ENCODE data around the gene SERINC1. TPM values are rescaled to one million over a fixed set of nuclear protein-coding genes. Genes with fewer than 3 reads are reported as not detected.

Gene SERINC1
- total RNA-seq, 1 donor: 282 TPM

- TF ChIP-seq, protein P1, sequence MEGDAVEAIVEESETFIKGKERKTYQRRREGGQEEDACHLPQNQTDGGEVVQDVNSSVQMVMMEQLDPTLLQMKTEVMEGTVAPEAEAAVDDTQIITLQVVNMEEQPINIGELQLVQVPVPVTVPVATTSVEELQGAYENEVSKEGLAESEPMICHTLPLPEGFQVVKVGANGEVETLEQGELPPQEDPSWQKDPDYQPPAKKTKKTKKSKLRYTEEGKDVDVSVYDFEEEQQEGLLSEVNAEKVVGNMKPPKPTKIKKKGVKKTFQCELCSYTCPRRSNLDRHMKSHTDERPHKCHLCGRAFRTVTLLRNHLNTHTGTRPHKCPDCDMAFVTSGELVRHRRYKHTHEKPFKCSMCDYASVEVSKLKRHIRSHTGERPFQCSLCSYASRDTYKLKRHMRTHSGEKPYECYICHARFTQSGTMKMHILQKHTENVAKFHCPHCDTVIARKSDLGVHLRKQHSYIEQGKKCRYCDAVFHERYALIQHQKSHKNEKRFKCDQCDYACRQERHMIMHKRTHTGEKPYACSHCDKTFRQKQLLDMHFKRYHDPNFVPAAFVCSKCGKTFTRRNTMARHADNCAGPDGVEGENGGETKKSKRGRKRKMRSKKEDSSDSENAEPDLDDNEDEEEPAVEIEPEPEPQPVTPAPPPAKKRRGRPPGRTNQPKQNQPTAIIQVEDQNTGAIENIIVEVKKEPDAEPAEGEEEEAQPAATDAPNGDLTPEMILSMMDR (IDR thresholded peaks at IDR 0.05; ENCODE audit: insufficient read depth, low read length): no peak
- H3K4me3 ChIP-seq (ENCODE audit: low read depth, low read length): no peak overlapping the region
- DNase-seq (ENCODE audit: low read depth): no peak
Measured at GRCh38 chr6:122438975-122439374, 32.6 kb downstream of the SERINC1 start.

DNA sequence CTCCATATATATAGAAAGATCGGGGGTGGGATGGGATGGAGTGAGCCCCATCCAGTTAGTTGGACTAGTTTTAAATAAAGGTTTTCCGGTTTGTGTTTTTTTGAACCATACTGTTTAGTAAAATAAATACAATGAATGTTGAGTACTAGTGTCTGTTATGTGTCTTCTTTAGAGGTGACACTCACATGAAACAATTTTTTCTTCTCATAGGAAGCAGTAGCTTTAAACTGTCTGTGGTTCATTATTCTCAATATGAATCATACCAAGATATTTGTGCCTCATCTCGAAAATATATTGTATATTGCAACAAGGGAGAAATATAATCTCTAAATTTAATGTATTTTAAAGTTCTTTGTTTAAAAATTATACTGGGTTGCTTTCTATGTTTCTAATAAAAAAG, 38.8 kb downstream of the SERINC1 start:
- H3K4me3 ChIP-seq (ENCODE audit: low read depth, low read length): no peak overlapping the region
- TF ChIP-seq, protein P1 (IDR thresholded peaks at IDR 0.05; ENCODE audit: insufficient read depth, low read length): no peak
- DNase-seq (ENCODE audit: low read depth): no peak

DNA sequence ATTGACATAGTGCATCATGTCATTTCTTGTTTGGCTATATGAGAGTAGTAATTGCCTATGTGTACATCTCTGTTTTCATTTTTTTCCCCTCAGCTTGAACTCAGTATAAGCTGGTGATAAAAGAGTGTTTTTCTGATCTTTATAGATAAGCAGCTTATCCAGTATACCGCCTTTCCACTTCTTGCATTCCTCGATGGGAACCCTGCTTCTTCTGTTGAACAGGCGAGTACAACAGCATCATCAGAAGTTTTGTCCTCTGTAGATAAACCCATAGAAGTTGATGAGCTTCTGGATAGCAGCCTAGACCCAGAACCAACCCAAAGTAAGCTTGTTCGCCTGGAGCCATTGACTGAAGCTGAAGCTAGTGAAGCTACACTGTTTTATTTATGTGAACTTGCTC, 39.8 kb downstream of the SERINC1 start:
- no peak overlapping the region for H3K4me3 ChIP-seq (ENCODE audit: low read depth, low read length)
- TF ChIP-seq, protein P1 (IDR thresholded peaks at IDR 0.05; ENCODE audit: insufficient read depth, low read length): no peak

GRCh38 chr6:122429323-122429722, 42.3 kb downstream of the SERINC1 start:
- DNase-seq (ENCODE audit: low read depth): no peak
- no peak overlapping the region for H3K4me3 ChIP-seq (ENCODE audit: low read depth, low read length)
- TF ChIP-seq, protein P1 (IDR thresholded peaks at IDR 0.05; ENCODE audit: insufficient read depth, low read length): no peak

More for the DNA sequence above, 39.8 kb downstream of the SERINC1 start:
- DNase-seq (ENCODE audit: low read depth): no peak

- H3K4me3 ChIP-seq (ENCODE audit: low read depth, low read length): no peak overlapping the region
- DNase-seq (ENCODE audit: low read depth): no peak
- TF ChIP-seq, protein P1 (IDR thresholded peaks at IDR 0.05; ENCODE audit: insufficient read depth, low read length): no peak
Measured at GRCh38 chr6:122428781-122429180, 42.8 kb downstream of the SERINC1 start.

DNA sequence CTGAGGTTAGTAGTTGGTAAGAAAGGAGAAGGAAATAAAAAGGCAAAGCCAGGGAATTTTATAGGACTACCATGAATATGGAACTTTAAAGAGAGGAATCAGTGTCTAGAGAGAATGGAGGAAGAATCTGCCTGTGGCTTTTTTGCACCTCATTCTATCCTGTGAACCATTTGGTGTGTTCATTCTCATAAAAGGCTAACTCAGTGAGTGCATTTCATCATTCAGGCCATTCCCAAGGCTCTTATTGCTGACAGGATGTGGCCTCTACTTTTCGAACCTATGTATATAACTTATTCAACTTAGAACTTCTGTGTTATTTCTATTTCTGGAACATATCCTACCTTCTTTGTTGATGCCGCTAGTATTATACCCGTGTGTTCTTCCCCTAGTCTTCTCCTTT, 45.0 kb downstream of the SERINC1 start:
- no peak overlapping the region for H3K4me3 ChIP-seq (ENCODE audit: low read depth, low read length)
- TF ChIP-seq, protein P1 (IDR thresholded peaks at IDR 0.05; ENCODE audit: insufficient read depth, low read length): no peak
- no peak for DNase-seq (ENCODE audit: low read depth)

GRCh38 chr6:122423734-122424133, 47.9 kb downstream of the SERINC1 start:
- DNase-seq (ENCODE audit: low read depth): no peak
- TF ChIP-seq, protein P1 (IDR thresholded peaks at IDR 0.05; ENCODE audit: insufficient read depth, low read length): no peak
- no peak overlapping the region for H3K4me3 ChIP-seq (ENCODE audit: low read depth, low read length)

All from fibroblast of the aortic adventitia (primary cell).